GM12878 (cell line): ENCODE data around the gene ANKS4B. TPM values are rescaled to one million over a fixed set of nuclear protein-coding genes. Genes with fewer than 3 reads are reported as not detected.

Experiments
- BHLHE40 ChIP-seq, 2 experiments: fragments of 450-650 bp in 1 of 2; IDR thresholded peaks; 2 replicates each; pipeline ENCODE4 v1.6.1; 2011 to 2017; ENCODE audit warnings: low read depth in 2 of 2, borderline replicate concordance in 1 of 2, improper control_type of control experiment in 1 of 2, low read length in 1 of 2, mild to moderate bottlenecking in 1 of 2
- CBFB ChIP-seq: IDR thresholded peaks from 2 replicates; pipeline ENCODE4 v1.6.1; 2016; ENCODE audit warnings: antibody characterized with exemption, low read depth
- CHD2 ChIP-seq: IDR thresholded peaks from 2 replicates; pipeline ENCODE4 v1.6.1; 2011; ENCODE audit warnings: low read depth, low read length, improper control_type of control experiment, borderline replicate concordance
- EED ChIP-seq: sonication (generic); IDR thresholded peaks from 2 replicates; pipeline ENCODE4 v1.6.1; 2016; ENCODE audit warnings: antibody characterized with exemption, low read depth
- IKZF2 ChIP-seq, 2 experiments: fragments of 450-650 bp; IDR thresholded peaks; 2 replicates each; pipeline ENCODE4 v1.6.1; 2017; ENCODE audit warnings: mild to moderate bottlenecking in 2 of 2, moderate library complexity in 2 of 2
- MTA2 ChIP-seq: fragments of 450-650 bp; IDR thresholded peaks from 2 replicates; pipeline ENCODE4 v1.6.1; 2016; ENCODE audit warnings: low read depth, mild to moderate bottlenecking, moderate library complexity
- NBN ChIP-seq: fragments of 450-650 bp; IDR thresholded peaks from 2 replicates; pipeline ENCODE4 v1.6.1; 2016
- SMC3 ChIP-seq: IDR thresholded peaks from 2 replicates; pipeline ENCODE4 v1.6.1; 2011; ENCODE audit warnings: low read length, improper control_type of control experiment, borderline replicate concordance
- ZSCAN29 ChIP-seq: fragments of 450-650 bp; IDR thresholded peaks from 2 replicates; pipeline ENCODE4 v1.6.1; 2017; ENCODE audit warnings: mild to moderate bottlenecking, moderate library complexity
- polyA plus RNA-seq, 11 experiments: library from polyadenylated mRNA; depleted of rRNA in 4 of 11; unstranded in 6 of 11; stranded (reverse) in 5 of 11; fragments of >200 nt; fragmentation: Nextera tagmentation in 4 of 11; fragmentation: Illumina TruSeq in 1 of 11; extraction: Ambion mirVana in 4 of 11; extraction: Trizol in 1 of 11; gene quantifications; 1 replicate in 1 of 11; 2 replicates in 10 of 11; pipeline versions ENCODE4 v1.2.1 to v1.2.3, GENCODE V29; 2011 to 2016; ENCODE audit warnings: inconsistent platforms in 2 of 11, missing spikeins in 2 of 11, low read depth in 1 of 11
- total RNA-seq, 4 experiments: library from RNA; depleted of rRNA in 3 of 4; stranded (reverse); fragments of >200 nt in 3 of 4; fragmentation: Illumina TruSeq in 1 of 4; extraction: Trizol in 1 of 4; gene quantifications; 2 replicates each; pipeline versions ENCODE4 v1.2.1 to v1.2.3, GENCODE V29; 2013 to 2021
- TF ChIP-seq, protein P1 (sequence below): fragments of 450-650 bp; IDR thresholded peaks from 2 replicates; pipeline ENCODE4 v1.6.1; 2017; ENCODE audit warnings: mild to moderate bottlenecking, moderate library complexity
- TF ChIP-seq, protein P2 (sequence below): IDR thresholded peaks from 2 replicates; pipeline ENCODE4 v1.6.1; 2011; ENCODE audit warnings: borderline replicate concordance, low read depth, mild to moderate bottlenecking, moderate library complexity, mixed read lengths, low read length; ENCODE audit not compliant: insufficient read depth; ENCODE audit errors: extremely low read length
- TF ChIP-seq, protein P3 (sequence below), 3 experiments: IDR thresholded peaks in 2 of 3; conservative IDR thresholded peaks in 1 of 3; 2 replicates each; pipeline ENCODE4 v1.5.1; 2011; ENCODE audit warnings: low read depth in 3 of 3, low read length in 3 of 3, mild to moderate bottlenecking in 3 of 3, control low read depth in 2 of 3, moderate library complexity in 2 of 3, inconsistent platforms in 1 of 3, mixed read lengths in 1 of 3; ENCODE audit not compliant: control insufficient read depth in 2 of 3, insufficient read depth in 1 of 3; ENCODE audit errors: extremely low read depth in 1 of 3

ANKS4B gene
- total and polyA plus RNA-seq, 10 of the 15 experiments (the other 5 are each of a cell fraction or from before 2014, with no cell fraction given): 0.01 to 0.11 (median 0.05) TPM; not detected in 6

DNA sequence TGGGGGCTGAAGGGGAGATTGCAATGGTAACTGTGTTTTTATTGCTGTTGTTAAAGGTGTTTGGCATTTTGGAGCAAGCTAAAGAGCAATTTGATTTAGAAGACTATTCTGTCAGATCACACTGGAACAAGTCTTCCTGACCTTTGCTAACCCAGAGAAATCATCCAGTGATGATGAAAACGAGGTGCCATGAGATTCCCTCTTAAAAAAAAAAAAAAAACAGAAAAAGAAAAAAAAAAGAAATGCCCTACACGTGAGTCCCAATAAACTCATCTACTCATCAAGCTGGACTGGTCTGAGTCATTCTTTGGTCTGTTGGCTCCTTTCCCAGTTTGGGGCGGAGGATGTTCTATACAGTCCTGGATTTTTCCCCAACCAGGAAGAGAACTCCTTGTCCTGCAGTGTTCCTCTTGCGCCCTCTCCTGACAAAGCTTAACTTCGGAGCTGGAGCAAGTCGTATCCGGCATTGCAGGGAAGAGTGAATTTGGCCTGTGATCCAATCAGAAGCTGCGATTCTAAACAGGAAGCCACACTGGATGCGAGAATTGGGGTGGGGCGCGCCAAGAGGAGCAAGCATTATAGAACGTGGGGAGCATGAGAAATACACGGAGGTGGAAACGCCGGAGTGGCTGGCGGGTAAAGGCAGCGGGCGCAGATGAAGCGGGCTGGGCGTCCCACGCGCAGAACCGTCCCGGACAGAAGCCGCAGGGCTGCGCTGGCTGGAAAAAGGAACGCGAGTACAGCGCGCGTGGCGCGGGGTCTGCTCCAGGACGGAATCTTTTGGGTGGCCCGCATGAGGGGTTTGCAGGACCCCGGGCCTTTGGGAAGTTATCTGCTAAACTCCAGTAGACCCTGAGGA lies 67.0 kb downstream of the ANKS4B start (continued):
- TF ChIP-seq, protein P1, sequence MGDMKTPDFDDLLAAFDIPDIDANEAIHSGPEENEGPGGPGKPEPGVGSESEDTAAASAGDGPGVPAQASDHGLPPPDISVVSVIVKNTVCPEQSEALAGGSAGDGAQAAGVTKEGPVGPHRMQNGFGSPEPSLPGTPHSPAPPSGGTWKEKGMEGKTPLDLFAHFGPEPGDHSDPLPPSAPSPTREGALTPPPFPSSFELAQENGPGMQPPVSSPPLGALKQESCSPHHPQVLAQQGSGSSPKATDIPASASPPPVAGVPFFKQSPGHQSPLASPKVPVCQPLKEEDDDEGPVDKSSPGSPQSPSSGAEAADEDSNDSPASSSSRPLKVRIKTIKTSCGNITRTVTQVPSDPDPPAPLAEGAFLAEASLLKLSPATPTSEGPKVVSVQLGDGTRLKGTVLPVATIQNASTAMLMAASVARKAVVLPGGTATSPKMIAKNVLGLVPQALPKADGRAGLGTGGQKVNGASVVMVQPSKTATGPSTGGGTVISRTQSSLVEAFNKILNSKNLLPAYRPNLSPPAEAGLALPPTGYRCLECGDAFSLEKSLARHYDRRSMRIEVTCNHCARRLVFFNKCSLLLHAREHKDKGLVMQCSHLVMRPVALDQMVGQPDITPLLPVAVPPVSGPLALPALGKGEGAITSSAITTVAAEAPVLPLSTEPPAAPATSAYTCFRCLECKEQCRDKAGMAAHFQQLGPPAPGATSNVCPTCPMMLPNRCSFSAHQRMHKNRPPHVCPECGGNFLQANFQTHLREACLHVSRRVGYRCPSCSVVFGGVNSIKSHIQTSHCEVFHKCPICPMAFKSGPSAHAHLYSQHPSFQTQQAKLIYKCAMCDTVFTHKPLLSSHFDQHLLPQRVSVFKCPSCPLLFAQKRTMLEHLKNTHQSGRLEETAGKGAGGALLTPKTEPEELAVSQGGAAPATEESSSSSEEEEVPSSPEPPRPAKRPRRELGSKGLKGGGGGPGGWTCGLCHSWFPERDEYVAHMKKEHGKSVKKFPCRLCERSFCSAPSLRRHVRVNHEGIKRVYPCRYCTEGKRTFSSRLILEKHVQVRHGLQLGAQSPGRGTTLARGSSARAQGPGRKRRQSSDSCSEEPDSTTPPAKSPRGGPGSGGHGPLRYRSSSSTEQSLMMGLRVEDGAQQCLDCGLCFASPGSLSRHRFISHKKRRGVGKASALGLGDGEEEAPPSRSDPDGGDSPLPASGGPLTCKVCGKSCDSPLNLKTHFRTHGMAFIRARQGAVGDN: peak; percentile 56; the same call in 1 of the 2 replicates
- TF ChIP-seq IKZF2 (IDR thresholded peaks at IDR 0.05) (peak; percentile 94 to 95), BHLHE40 (IDR thresholded peaks at IDR 0.05; ENCODE audit: borderline replicate concordance in 1 of 2, low read depth in 2 of 2, low read length in 1 of 2) (peak; percentile 71 to 86), CBFB (no peak), NBN (peak; percentile 57; the same call in 1 of the 2 replicates), ZSCAN29 (no peak), SMC3 (peak; percentile 83), CHD2 (peak; percentile 37; the same call in 1 of the 2 replicates), MTA2 (peak; percentile 36; the same call in 1 of the 2 replicates), EED (peak; percentile 86)
- TF ChIP-seq, protein P2, sequence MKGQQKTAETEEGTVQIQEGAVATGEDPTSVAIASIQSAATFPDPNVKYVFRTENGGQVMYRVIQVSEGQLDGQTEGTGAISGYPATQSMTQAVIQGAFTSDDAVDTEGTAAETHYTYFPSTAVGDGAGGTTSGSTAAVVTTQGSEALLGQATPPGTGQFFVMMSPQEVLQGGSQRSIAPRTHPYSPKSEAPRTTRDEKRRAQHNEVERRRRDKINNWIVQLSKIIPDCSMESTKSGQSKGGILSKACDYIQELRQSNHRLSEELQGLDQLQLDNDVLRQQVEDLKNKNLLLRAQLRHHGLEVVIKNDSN: no peak
- TF ChIP-seq, protein P3, sequence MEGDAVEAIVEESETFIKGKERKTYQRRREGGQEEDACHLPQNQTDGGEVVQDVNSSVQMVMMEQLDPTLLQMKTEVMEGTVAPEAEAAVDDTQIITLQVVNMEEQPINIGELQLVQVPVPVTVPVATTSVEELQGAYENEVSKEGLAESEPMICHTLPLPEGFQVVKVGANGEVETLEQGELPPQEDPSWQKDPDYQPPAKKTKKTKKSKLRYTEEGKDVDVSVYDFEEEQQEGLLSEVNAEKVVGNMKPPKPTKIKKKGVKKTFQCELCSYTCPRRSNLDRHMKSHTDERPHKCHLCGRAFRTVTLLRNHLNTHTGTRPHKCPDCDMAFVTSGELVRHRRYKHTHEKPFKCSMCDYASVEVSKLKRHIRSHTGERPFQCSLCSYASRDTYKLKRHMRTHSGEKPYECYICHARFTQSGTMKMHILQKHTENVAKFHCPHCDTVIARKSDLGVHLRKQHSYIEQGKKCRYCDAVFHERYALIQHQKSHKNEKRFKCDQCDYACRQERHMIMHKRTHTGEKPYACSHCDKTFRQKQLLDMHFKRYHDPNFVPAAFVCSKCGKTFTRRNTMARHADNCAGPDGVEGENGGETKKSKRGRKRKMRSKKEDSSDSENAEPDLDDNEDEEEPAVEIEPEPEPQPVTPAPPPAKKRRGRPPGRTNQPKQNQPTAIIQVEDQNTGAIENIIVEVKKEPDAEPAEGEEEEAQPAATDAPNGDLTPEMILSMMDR (IDR thresholded peaks at IDR 0.05 in 2 of 3, conservative IDR thresholded peaks at IDR 0.05 in 1 of 3; ENCODE audit: control insufficient read depth in 2 of 3, extremely low read depth in 1 of 3, insufficient read depth in 1 of 3, low read depth in 3 of 3, low read length in 3 of 3): peak; percentile 71 to 97 (median 77)
